HG03520 (cell line): ENCODE measurements around the gene MOB3C.

Experiments
- ATAC-seq: cut with Tn5 transposase; IDR thresholded peaks from one replicate; pipeline ENCODE4 v1.9.1; 2021; ENCODE audit warnings: mild to moderate bottlenecking, moderate library complexity; ENCODE audit not compliant: unreplicated experiment

The MOB3C gene

DNA sequence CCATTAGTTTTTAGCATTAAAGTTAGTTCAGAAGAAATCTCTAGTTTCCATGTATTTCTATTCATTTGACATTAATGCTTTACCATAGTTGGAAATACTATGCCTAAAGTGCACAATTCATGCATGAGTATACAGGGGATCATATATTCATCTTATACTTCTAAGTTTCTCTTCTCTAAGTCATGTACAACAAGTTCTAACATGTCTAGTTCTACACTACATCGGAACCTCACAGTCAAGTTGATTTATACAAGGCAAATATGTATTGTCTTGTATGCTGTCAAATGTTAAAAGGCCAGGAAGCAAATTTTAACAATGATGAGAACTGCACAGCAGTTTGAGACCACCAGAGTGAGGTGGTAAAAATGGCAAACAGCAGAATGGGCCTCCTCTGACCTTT is 22.9 kb upstream of the MOB3C start:
- no peak for ATAC-seq

DNA sequence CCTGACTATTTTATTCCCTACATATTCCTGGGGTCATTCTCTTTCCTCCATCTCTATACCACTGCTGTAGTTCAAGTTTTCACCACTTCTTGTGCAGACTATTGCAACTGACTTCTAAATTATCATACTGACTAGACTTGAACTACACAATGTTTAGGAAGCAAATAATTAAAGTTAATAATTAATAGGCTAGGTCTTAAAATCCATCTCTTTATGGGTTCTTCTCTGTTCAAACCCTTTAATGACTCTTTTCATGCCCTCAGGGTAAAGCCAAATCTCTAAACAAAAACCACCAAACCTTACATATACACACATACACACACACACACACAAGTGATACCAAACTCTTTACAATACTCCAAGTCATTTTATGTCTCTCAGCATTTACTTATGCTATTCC is 22.3 kb upstream of the MOB3C start:
- no peak for ATAC-seq

DNA sequence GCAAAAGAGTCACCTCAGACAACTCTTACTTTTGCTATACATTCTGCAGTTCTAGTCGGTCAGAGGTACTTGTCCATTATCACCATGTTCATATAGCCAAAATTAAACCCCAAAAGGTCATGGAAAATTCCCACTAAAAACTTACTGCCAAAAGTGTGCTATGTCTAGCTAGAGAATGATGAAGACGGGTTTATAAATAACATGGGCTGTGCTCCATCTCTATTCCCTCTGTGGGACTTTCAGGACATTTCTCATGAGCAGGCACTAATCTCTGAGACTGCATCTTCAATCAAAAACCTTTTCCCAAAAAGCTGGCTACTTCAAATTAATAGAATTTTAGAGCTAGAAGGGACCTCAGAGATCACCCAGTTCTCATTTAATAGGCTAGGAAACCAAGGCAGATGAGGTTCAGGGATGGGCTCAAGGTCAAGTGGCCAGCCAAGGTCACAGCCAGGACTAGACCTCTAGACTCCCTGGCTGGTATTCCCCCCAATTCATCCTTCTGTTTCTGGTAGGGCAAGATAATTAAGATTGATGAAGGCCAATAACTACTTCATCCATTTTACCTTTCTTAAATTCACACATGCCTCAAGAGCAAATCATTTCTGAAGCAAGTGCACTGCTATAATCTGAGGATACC is 21.0 kb upstream of the MOB3C start:
- no peak for ATAC-seq

DNA sequence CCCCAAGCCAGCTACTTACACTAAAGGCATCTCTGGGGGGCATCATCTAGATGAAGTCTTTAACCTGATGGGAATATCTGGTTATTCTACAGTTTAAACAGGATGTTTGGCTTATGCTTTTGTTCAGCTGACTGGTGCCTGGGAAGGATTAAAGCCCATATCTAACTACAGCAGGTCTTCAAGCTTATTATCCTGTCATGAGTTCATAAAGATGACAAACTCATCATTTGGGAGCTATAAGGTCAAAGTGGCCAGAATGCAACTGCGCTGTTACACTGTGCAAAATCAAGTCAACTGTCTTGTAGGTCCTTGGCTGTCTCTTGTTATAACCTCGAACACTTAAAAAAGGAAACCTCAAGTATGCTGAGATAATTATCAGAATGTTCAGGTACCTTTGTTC is 18.6 kb upstream of the MOB3C start:
- ATAC-seq: no peak

DNA sequence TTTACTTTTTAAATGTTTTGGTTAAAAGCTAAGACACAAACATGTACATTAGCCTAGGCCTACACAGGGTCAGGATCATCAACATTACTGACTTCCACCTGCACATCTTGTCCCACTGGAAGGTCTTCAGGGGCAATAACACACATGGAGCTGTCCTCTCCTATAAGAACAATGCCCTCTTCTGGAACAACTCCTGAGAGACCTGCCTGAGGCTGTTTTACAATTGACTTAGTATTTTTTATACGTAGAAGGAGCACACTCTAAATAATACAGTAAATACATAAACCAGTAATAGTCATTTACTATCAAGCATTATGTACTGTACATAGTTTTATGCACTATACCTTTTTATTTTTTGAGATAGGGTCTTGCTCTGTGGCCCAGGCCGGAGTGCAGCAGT is 14.1 kb upstream of the MOB3C start:
- no peak for ATAC-seq

DNA sequence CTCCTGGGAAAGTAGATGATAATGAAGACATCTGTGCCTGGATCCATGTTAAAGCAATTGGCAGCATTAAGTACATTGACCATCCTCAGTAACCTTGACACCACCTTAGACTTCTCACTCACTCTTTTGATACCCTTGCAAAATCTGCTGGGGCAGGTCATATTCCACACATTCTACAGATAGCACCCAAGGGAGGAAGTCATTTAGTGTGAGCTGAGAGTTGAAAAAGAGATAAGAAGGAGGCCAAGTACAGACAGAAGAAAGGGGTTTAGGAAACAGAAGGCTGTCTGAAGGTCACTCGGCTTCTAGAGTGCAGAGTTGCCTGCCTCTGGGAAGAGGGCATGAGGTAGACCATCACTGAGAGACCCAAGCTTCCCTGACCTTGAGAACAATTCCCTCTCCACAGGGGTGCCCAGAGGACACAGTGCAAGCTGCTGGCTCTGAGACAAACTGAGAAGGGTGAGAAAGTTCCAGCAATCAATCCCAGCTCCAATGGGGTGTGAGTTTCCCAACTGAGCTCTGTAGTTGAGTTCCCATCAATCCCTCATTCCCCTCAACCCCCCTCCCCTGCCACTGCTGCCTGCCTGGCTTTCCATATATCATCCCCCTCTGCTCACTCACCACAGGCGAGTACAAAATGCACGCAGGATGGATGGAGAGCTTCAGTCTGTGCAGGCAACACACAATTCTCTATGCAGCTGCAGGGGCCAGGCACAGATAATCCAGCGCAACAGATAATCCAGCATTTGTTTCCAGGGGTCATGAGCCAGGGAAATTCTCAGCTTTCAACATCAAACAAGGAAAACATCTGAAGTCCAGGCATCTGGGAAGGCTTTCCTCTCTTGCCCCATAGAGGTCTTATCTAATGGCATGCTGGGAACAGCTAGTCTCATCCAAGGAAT is 7.4 kb upstream of the MOB3C start:
- ATAC-seq: no peak

DNA sequence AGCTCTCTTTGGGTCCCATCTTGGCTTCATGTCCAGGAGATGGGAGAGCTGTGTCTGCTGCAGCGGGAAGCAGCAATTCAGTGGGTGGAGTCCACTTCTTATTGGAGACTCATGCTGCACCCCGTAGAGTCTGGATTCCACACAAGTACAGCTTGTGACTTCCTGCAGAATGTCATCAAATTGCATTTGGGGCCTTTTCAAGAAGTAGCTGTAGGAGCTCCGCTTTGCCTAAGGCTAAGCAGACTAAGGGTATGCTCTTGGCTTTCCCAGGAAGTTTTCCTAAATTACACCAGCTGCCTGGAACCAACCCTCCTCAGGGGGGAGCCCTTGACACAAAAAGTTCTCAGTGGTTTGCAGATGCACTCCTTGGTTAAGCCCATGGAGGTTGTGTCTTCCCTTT is 5.7 kb upstream of the MOB3C start:
- ATAC-seq: no peak

DNA sequence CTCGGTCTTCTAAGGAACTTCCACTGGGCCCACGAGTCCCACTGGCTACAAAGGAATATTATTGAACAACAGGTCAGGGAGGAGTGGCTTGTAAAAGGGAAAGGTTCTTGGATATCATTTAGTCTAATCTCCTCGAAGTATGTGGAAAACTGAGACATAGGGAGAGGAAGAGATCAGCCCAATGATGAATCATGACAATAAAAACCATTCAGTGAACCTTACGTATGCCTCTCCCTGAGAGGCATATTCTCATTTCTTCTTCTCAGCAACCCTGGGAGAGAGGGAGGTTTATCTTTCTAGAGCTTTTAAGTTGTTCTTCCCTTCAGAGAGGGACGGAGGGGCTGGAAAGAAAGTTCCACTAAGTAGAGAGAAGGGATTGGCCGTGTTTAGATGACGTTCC is 5.3 kb upstream of the MOB3C start:
- no peak for ATAC-seq

DNA sequence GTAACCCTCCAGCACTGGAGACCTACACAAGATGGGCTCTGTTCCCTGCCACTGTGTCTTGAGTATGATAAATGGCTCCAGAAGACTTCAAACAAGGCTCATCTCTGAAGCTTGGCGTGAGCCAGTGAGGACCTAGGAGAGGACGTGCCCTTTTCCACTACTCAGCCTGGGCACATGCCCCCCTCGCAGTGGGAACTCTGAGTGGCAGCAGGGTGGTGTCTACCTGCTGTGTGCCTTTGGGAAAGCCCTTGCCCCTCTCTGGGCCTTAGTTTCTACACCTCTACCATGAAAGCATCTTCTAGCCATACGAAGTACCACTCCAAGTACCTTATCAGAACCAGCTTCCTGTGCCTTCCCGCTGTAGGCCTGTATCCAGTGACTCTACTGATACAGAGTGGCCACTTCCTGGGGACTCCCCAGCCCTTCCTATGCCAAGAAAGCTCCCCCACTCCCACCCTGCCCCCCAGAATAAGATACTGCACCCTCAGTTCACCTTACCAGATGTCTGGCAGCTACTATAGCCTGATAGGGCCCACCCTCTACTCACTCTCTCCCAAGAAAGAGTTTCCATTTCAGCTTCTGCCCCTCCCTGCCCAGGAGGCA is 3.1 kb upstream of the MOB3C start:
- no peak for ATAC-seq

DNA sequence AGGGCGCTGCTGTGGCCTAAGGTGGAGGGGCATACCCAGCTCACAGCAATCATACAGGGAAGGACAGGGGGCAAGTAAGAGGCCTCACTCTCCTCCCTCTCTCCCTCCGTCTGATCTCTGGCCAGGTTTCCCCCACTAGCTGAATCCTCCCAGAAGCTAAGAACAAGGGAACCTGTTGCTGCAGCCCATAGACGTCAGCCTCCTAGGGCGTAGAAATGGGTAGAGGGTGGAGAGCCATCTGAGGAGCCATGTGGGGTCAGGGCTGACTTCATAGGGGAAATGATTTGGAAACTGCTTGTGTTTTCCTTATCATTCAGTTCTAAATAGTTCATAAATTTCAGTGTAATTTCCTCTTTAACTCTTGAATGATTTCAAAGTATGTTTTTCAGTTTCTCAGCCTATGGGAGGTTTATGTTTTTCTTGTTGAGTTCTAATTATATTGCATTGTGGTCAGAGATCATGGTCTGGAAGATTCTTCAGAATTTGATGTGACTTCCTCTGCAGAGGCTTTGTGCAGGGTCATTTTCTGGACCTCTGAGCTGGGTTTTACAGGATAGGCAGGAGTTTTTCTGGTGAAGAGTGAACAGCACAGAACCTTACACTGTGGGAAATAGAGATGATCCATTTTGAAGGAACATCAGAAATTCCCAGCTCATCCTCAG is 2.3 kb upstream of the MOB3C start:
- ATAC-seq: no peak

DNA sequence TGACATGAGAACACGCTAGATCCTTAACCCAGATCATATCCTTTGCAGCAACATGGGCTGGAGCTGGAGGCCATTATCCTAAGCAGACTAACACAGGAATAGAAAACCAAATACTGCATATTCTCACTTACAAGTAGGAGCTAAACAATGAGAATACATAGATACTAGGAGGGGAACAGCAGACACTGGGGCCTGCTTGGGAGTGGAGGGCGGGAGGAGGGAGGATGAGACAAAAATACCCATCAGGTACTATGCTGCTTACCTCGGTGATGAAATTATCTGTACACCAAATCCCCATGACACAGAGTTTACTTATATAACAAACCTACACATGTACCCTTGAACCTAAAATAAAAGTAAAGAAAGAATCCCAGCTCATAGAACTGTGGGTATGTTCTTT is 1.2 kb upstream of the MOB3C start:
- no peak for ATAC-seq

DNA sequence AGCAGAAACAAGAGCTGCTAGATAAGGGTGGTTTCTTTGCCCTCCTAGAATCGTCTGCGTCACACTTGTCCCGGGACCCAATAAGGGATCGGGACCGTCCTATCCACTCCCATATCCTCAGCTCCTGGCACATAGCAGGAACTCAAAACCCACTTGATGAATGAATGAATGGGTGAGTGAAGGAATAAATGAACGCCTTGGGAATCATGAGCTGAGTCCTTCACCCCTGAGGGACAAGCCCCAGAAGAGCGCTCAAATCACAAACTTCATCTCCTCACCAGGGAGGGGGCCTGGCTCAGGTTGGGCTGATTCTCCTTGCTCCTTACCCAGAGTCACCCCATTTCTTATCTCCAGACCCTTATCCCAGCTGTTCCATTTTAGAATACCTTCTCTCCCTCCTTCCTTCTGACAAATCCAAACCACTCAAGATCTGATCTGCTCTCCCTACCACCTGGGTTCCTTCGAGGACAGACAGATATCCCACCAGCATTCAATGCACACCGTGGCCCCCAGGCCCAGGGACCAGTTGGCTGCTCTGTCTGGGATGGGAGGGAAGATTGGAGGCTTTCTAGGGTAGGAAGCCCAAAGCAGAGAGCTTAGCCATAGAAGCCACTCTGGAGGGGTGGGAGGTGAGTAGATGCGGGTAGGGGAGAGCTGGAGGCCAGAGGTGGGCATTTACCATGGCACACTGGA is 643 bp upstream of the MOB3C start:
- ATAC-seq: no peak

DNA sequence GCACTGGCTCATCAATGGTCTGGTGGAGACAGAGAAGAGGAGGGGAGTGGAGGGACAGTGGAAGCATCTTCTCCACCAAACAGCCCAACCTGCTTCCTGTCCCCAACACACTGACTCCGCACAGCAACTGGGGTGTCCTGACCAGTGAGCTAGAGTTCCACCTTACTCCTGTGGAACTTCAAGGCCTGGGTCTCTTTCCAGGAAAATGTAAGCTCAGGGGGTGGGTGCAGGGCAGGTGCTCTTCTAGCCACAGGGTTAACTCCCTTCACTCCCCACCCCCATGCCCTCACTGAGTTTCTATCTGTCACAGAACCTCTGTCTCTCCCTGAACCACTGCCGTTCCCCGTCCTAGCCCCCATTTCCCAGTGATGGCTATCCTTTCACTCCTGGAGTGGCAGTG is 876 bp downstream of the MOB3C start:
- ATAC-seq: peak; percentile 2

DNA sequence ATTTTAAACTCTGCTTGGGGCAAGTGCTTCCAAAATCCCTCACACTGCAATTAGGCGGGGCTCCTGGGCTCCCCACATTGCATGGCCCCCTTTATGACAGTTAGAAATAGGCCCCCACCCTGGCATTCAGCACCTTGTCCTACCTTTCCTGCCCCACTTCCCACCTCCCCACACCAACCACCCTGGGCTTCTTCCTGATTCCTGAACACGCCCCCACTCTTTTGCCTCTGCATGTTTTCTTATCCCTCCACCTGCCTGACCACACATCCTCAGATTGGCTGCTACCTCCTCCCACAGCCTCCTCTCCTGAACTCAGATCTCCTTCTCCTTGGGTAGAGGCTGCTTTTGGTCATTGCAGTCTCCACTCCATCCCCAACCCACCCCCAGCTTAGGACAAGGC is 1.5 kb downstream of the MOB3C start:
- ATAC-seq: no peak

DNA sequence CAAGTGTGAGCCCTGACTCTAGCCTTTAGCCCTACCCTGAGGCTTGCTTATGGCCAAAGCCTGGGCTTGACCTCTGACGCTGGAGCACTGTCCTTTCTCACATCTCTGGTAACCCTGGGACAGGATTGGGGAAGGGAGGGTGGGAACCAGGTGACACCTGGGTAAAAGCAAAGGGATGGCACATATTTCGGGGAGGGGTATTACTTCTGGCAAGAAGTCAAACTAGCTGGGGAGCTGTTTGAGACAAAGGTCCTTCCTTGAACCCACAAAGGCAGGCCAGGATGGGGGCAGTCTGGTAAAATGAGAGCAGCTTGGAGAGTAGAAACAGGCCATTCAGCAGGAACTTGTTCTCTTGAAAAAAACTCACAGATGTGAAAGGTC is 2.0 kb downstream of the MOB3C start:
- ATAC-seq: no peak

DNA sequence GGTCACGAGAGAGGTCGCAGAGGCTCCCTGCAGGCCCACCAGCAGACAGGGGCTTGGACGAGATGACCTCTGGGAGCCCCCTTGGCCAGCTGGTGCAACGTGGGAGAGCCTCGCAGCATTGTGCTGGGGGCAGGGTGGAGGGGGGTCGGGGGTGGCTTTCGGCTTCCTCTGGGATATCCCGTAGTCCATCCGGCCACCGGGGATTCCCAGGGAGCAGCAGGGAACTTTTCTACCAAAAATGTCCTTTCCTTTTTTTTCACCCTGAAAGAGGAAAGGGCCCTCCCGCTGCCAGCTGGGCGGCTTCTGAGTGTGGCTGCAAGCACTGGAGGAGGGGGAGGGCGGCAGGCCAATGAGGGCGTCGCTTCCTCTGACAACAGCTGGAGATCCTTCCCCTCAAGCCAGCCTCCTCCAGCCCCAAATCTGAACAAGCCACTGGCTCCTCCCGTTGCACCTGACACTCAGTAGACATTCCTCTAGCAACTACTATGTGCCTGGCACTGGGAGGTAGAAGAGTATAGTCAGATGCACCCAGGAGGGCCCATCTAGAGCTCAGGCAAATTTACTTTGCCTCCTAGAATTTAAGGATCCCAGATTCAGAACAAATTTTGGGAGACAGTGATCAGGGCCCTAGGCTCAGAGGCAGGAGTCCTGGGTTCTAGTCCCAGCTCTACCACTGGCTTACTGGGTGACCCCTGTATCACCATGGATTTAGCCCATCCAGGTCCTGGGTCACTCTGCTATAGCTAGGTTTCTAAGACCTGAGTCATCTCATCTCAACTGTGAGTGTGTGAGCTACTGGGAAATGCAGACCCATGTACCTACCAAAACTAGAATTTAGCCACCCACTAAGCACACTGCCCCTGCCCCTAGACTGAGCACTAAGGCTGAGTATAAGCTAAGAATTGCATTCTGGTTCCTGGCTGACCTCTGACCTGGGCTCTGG is 2.7 kb downstream of the MOB3C start:
- ATAC-seq: no peak

DNA sequence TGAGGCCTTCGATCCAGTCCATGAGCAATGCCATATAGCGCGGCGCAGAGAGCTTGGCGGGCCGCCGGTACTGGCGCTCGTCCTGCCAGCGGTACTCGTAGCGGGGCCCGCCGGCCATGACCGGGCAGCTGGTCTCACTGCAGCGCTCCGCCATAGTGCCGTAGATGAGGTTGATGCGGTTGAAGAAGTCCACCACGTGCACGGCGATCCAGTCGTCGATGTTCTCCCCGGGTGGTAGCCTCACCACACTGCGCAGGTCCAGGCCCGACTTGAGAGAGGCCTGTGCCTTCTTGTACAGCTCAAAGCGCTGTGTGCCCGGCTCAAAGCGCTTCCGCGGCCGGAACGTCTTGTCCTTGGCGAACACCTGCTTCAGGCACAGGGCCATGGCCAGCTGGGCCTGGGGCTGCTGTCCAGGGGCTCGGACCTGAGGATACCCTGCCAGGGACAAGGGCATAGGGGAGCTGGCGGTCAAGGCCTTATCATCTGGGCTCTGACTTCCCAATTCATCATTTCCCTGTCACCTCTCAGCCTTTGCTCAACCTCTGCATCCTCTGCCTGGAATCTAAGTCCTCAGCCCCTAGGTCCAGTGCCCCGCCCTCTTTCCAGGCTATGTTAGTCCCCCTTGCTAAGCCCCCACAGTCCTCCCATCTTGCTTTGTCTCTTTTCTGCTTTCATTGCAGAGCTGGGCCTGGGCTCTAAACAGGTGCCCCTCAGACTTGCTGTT is 3.5 kb downstream of the MOB3C start:
- ATAC-seq: no peak

DNA sequence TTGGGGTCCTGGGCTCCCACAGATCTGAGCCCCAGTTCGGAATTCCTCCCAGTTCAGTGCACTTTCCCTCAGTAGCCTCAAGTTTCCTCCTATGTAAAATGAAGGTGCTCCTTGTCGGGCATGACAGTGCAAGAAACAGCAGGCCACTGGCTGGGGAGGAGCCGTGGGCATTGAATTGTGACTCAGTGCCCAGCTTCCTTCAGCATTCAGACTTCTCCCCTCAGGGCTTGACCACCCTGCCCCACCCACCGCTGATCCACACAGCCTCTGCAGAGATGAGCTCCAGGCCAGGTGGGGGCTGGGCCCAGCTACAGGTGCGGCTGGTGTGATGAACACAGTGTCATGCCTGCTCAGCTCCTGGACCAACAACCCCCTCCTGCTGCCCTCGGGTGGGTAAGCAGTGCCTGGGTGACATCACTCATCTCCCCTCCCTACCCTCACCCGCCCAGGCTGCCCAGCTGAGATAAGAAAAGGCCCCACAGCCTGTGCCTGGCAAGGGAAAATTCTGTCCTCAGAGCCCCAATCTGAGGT is 4.9 kb downstream of the MOB3C start:
- no peak for ATAC-seq
